ENCODE data around the gene HEPN1. TPM values are rescaled to one million over a fixed set of nuclear protein-coding genes. Genes with fewer than 3 reads are reported as not detected.

The HEPN1 gene
- total RNA-seq, 2 donors from 2014 or later, result not detected

DNA sequence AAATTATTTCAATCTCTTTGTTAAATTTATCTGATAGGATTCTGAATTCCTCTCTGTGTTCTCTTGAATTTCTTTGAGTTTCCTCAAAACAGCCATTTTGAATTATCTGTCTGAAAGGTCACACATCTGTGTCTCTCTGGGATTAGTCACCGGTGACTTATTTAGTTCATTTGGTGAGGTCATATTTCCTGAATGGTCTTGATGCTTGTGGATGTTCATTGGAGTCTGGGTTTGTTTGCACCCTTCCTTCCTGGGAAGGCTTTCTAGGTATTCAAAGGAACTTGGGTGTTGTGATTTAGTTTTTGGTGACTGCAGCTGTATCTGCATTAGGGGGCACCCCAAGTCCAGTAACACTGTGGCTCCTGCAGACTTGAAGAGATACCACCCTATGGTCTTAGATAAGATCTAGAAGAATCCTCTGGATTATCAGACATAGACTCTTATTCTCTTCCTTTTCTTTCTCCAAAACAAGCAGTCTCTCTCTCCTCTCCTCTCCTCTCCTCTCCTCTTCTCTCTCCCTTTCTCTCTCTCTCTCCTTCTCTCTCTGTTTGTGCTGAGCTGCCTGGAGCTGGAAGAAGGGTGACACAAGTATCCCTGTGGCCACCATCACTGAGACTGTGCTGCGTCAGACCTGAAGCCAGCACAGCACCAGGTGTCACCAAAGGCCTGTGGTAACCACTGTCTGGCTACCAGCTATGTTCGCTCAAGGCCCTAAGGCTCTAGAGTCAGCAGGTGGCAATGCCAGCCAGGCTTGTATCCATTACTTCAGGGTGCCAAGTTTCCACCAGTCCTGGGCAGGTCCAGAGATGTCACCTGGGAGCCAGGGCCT, 3.3 kb upstream of the HEPN1 start:
- TF ChIP-seq, protein P1, sequence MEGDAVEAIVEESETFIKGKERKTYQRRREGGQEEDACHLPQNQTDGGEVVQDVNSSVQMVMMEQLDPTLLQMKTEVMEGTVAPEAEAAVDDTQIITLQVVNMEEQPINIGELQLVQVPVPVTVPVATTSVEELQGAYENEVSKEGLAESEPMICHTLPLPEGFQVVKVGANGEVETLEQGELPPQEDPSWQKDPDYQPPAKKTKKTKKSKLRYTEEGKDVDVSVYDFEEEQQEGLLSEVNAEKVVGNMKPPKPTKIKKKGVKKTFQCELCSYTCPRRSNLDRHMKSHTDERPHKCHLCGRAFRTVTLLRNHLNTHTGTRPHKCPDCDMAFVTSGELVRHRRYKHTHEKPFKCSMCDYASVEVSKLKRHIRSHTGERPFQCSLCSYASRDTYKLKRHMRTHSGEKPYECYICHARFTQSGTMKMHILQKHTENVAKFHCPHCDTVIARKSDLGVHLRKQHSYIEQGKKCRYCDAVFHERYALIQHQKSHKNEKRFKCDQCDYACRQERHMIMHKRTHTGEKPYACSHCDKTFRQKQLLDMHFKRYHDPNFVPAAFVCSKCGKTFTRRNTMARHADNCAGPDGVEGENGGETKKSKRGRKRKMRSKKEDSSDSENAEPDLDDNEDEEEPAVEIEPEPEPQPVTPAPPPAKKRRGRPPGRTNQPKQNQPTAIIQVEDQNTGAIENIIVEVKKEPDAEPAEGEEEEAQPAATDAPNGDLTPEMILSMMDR (IDR thresholded peaks at IDR 0.05), result no peak
- intact Hi-C loops (cut with DNase I), result no loop called here
- Histone ChIP-seq H3K9me3 (no peaks in the 10 kb centered on the region), H3K9ac (ENCODE audit: low read depth in 2 of 2, low read length in 2 of 2) (no peak overlapping the region), H3K27ac (no peak overlapping the region), H3K4me1 (no peaks in the 10 kb centered on the region), H3K36me3 (no peaks in the 10 kb centered on the region), H3K4me3 (no peak overlapping the region), H3K27me3 (no peaks in the 10 kb centered on the region)
- no peak for DNase-seq

DNA sequence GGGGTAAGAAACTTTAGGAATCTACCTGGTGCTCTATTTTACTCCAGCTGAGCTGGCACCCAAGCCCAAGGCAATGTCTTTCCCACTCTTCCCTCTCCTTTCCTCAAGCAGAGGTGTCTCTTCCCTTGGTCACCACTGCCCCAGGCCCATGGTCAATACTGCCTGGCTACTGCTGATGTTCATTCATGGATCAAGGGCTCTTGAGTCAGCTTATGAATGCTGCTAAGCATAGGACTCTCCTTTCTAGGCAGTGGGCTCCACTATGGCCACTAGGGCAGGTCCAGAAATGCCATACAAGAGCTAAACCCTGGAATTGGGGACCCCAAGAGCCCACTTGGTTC, 2.7 kb upstream of the HEPN1 start:
- TF ChIP-seq, protein P1 (IDR thresholded peaks at IDR 0.05), result no peak
- no peaks in the 10 kb centered on the region for H3K27me3 ChIP-seq
- no peaks in the 10 kb centered on the region for H3K9me3 ChIP-seq
- H3K9ac ChIP-seq (ENCODE audit: low read depth in 2 of 2, low read length in 2 of 2), result no peak overlapping the region
- no peaks in the 10 kb centered on the region for H3K36me3 ChIP-seq
- H3K27ac ChIP-seq, result no peak overlapping the region
- H3K4me3 ChIP-seq, result no peak overlapping the region
- no peaks in the 10 kb centered on the region for H3K4me1 ChIP-seq
- DNase-seq, result no peak
- intact Hi-C loops (cut with DNase I), result no loop called here

DNA sequence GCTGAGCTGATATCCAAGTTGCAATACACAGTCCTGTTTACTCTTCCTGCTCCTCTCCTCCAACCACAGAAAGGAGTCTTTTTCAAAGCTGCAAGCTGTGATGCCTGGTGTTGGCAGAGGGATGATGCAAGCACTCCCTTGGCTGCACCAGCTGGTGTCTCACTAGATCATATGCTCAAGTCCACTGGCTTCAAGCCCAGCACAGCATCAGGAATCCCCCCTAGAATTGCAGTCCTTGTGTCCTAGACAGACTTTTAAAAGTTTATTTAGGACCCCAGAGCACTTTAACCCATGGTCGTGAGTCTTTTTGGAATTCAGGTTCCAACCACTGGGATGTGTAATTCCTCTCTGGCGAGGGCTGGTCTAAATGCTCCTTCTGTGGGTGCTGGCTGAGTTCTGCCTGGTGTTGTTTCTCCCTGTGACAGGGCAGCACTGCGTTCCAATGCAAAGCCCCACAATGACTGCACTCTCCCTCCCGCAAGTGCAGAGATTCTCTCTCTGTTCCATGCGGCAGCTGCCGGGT, 1.9 kb upstream of the HEPN1 start:
- Histone ChIP-seq H3K27ac (no peak overlapping the region), H3K4me1 (no peaks in the 10 kb centered on the region), H3K9ac (ENCODE audit: low read depth in 2 of 2, low read length in 2 of 2) (no peak overlapping the region), H3K4me3 (no peak overlapping the region), H3K9me3 (no peaks in the 10 kb centered on the region), H3K27me3 (no peaks in the 10 kb centered on the region), H3K36me3 (no peaks in the 10 kb centered on the region)
- no peak for DNase-seq
- TF ChIP-seq, protein P1 (IDR thresholded peaks at IDR 0.05), result no peak
- intact Hi-C loops (cut with DNase I), result no loop called here

DNA sequence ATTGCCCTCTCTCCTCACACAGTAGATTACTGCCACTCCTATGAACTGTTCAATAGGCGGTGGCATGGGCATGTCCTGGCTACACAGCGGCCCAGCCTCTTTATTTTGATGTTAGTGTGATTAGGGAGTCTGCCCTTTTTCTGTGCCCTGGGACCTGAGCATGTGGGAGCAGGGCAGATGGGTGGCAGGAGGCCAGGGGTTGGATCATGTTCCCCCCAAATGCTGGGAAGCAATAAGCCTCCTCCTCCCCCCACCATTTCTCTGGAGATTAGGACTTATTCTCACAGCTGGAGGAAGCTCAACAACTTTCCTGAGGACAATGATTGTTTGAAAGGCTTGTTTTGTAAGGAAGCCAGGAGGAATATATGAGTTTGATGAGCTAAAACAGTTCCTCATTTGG, 848 bp downstream of the HEPN1 start:
- no peak overlapping the region for H3K9ac ChIP-seq (ENCODE audit: low read depth in 2 of 2, low read length in 2 of 2)
- H3K27ac ChIP-seq, result no peak overlapping the region
- H3K4me3 ChIP-seq, result no peak overlapping the region
- H3K27me3 ChIP-seq, result no peaks in the 10 kb centered on the region
- no peaks in the 10 kb centered on the region for H3K9me3 ChIP-seq
- no peaks in the 10 kb centered on the region for H3K4me1 ChIP-seq
- TF ChIP-seq, protein P1 (IDR thresholded peaks at IDR 0.05), result no peak
- intact Hi-C loops (cut with DNase I), result no loop called here
- no peak for DNase-seq
- no peaks in the 10 kb centered on the region for H3K36me3 ChIP-seq

DNA sequence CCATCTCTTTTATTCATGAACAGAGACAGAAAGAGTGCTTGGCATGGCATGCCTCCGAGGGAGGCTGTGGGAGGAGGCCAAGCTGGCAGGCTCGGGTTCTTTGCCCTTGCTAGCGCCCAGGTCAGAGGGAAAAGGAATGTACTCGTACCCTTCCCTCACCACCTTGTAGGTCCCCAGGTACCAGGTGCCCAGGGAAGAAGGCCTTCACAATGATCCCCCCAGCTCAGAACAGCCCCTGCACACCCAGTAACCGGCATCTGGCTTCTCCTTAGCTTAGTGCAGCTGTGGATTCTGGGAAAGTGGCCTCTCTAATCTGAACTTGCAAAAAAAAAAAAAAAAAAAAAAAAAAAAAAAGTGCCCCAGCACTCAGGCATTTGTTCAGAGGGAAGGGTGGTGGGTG, 1.3 kb downstream of the HEPN1 start:
- no peak for DNase-seq
- Histone ChIP-seq H3K27ac (no peak overlapping the region), H3K27me3 (no peaks in the 10 kb centered on the region), H3K9me3 (no peaks in the 10 kb centered on the region), H3K4me1 (no peaks in the 10 kb centered on the region), H3K9ac (ENCODE audit: low read depth in 2 of 2, low read length in 2 of 2) (no peak overlapping the region), H3K36me3 (no peaks in the 10 kb centered on the region), H3K4me3 (no peak overlapping the region)
- TF ChIP-seq, protein P1 (IDR thresholded peaks at IDR 0.05), result no peak
- intact Hi-C loops (cut with DNase I), result no loop called here
